K562 (cell line): ENCODE measurements around the gene REEP6. TPM values are rescaled to one million over a fixed set of nuclear protein-coding genes. Genes with fewer than 3 reads are reported as not detected.

Source experiments
- ATAC-seq: fragments of 200-7000 bp; cut with Tn5 transposase; 3 replicates; pipeline ENCODE4 v1.9.1; 2020; ENCODE audit warnings: moderate library complexity
- BruUV-seq: library from RNA; stranded (reverse); fragments of 400-500 nt; replicated peaks from 2 replicates; lab custom pipeline; 2021; lab: Mats Ljungman, UMichigan
- CTCF ChIA-PET: fragments of 300-600 bp; formaldehyde crosslinking; extraction: SDS; loops from one replicate; lab custom pipeline; 2021; ENCODE audit warnings: low intra/inter-chr PET ratio; lab: Yijun Ruan, JAX
- POLR2A ChIA-PET: fragments of 300-600, 350-650 bp; sonication (Branson Sonifier 250); formaldehyde crosslinking; extraction: SDS; loops from one replicate; lab custom pipeline; 2021; ENCODE audit warnings: antibody characterized with exemption, inconsistent platforms; lab: Yijun Ruan, JAX
- DNase-seq, 4 experiments: peaks; one replicate each; pipeline versions ENCODE4 v3.0.0 to v3.0.0-alpha.2; 2011 to 2018; ENCODE audit warnings: low spot score in 3 of 4, mixed read lengths in 3 of 4; ENCODE audit errors: extremely low read depth in 1 of 4
- FAIRE-seq: peaks from 2 replicates; lab custom pipeline; 2011; peaks lifted over from hg19 to GRCh38; lab: Jason Lieb, UNC
- H2AFZ ChIP-seq: 2 replicates; pipeline ENCODE4 v1.6.0; 2011; ENCODE audit warnings: low read depth, low read length, control low read depth, inconsistent platforms
- H3K27ac ChIP-seq: fragments of 200-600 bp; 3 replicates; pipeline ENCODE4 v1.8.0; 2011; ENCODE audit warnings: low read depth, mild to moderate bottlenecking, control low read depth, inconsistent platforms, low read length, moderate library complexity, mixed read lengths; ENCODE audit errors: extremely low read depth
- H3K27me3 ChIP-seq, 2 experiments: fragments of 300-600 bp in 1 of 2; 2 replicates in 1 of 2; 3 replicates in 1 of 2; pipeline versions ENCODE4 v1.6.0 to v1.8.0; 2011; ENCODE audit warnings: inconsistent platforms in 2 of 2, low read length in 2 of 2, mild to moderate bottlenecking in 1 of 2, mixed read lengths in 1 of 2, moderate library complexity in 1 of 2; ENCODE audit not compliant: control insufficient read depth in 2 of 2, insufficient read depth in 2 of 2
- H3K36me3 ChIP-seq: fragments of 300-600 bp; 3 replicates; pipeline ENCODE4 v1.8.0; 2011; ENCODE audit warnings: mild to moderate bottlenecking, low read length, inconsistent platforms; ENCODE audit not compliant: control insufficient read depth, insufficient read depth
- H3K4me1 ChIP-seq, 2 experiments: fragments of 200-600 bp in 1 of 2; replicated peaks in 1 of 2; 2 replicates in 1 of 2; 3 replicates in 1 of 2; pipeline versions ENCODE4 v1.5.1 to v1.8.0; 2011; ENCODE audit warnings: inconsistent platforms in 2 of 2, low read length in 2 of 2, mild to moderate bottlenecking in 1 of 2, mixed read lengths in 1 of 2, moderate library complexity in 1 of 2; ENCODE audit not compliant: control insufficient read depth in 2 of 2, insufficient read depth in 2 of 2
- H3K4me2 ChIP-seq: 2 replicates; pipeline ENCODE4 v1.6.1; 2011; ENCODE audit warnings: low read length, control low read depth, inconsistent platforms, mixed read lengths; ENCODE audit not compliant: insufficient read depth
- H3K4me3 ChIP-seq: fragments of 200-600 bp; sonication (generic), shearing (Covaris generic); 2 replicates; pipeline ENCODE4 v1.5.1; 2016; ENCODE audit warnings: control low read depth, inconsistent platforms
- H3K79me2 ChIP-seq: fragments of 200-600 bp; 3 replicates; pipeline ENCODE4 v1.8.0; 2011; ENCODE audit warnings: low read length, inconsistent platforms; ENCODE audit not compliant: control insufficient read depth, insufficient read depth
- H3K9ac ChIP-seq, 2 experiments: 2 replicates each; pipeline versions ENCODE4 v1.6.0 to v1.6.1; 2011; ENCODE audit warnings: low read depth in 2 of 2, low read length in 2 of 2, control low read depth in 1 of 2, inconsistent platforms in 1 of 2, mild to moderate bottlenecking in 1 of 2, mixed read lengths in 1 of 2; ENCODE audit not compliant: insufficient read depth in 1 of 2
- H3K9me1 ChIP-seq: one replicate; pipeline ENCODE4 v1.6.0; 2011; ENCODE audit warnings: inconsistent platforms, mild to moderate bottlenecking, low read length, moderate library complexity; ENCODE audit not compliant: control insufficient read depth, insufficient read depth
- H3K9me3 ChIP-seq: replicated peaks from 2 replicates; pipeline ENCODE4 v1.5.1; 2011; ENCODE audit warnings: low read depth, low read length, inconsistent platforms; ENCODE audit not compliant: control insufficient read depth, insufficient read depth
- H4K20me1 ChIP-seq: replicated peaks from 2 replicates; pipeline ENCODE4 v1.6.1; 2011; ENCODE audit warnings: low read length, inconsistent platforms, mixed read lengths; ENCODE audit not compliant: control insufficient read depth, insufficient read depth
- CTCF ChIP-seq, 3 experiments: IDR thresholded peaks in 2 of 3; conservative IDR thresholded peaks in 1 of 3; 2 replicates each; pipeline ENCODE4 v1.5.1; 2011 to 2012; ENCODE audit warnings: low read length in 3 of 3, mild to moderate bottlenecking in 3 of 3, control low read depth in 2 of 3, improper control_type of control experiment in 1 of 3, inconsistent platforms in 1 of 3, low read depth in 1 of 3, mixed read lengths in 1 of 3, moderate library complexity in 1 of 3; ENCODE audit not compliant: insufficient read depth in 2 of 3
- ELF1 ChIP-seq: fragments of 200-800 bp; sonication (Bioruptor generic); IDR thresholded peaks from 2 replicates; pipeline ENCODE4 v1.6.1; 2016; ENCODE audit warnings: missing genetic modification characterization, missing compliant biosample characterization
- FOXP1 ChIP-seq: sonication (generic); formaldehyde crosslinking; IDR thresholded peaks from 2 replicates; pipeline ENCODE4 v1.8.0; 2022; ENCODE audit warnings: mild to moderate bottlenecking, missing genetic modification reagents
- HDAC2 ChIP-seq: fragments of 450-650 bp; IDR thresholded peaks from 2 replicates; pipeline ENCODE4 v1.6.1; 2016; ENCODE audit warnings: mild to moderate bottlenecking
- KDM5B ChIP-seq: fragments of 200-600 bp; sonication (generic); IDR thresholded peaks from 2 replicates; pipeline ENCODE4 v1.6.1; 2012; ENCODE audit warnings: low read depth, mild to moderate bottlenecking, moderate library complexity, low read length, control low read depth, inconsistent platforms; ENCODE audit not compliant: insufficient replicate concordance
- MAFK ChIP-seq: IDR thresholded peaks from 2 replicates; pipeline ENCODE4 v1.6.1; 2011; ENCODE audit warnings: low read length, improper control_type of control experiment
- NFIC ChIP-seq: fragments of 450-650 bp; IDR thresholded peaks from 2 replicates; pipeline ENCODE4 v1.6.1; 2017; ENCODE audit warnings: mild to moderate bottlenecking, inconsistent platforms
- NUFIP1 ChIP-seq: fragments of 450-650 bp; IDR thresholded peaks from 2 replicates; pipeline ENCODE4 v1.6.1; 2018; ENCODE audit not compliant: partially characterized antibody
- POLR2A ChIP-seq: fragments of 450-650 bp; conservative IDR thresholded peaks from 2 replicates; pipeline ENCODE4 v1.6.1; 2016
- POLR2G ChIP-seq: fragments of 200-400 bp; formaldehyde crosslinking; IDR thresholded peaks from 2 replicates; pipeline ENCODE4 v1.6.1; 2017; ENCODE audit warnings: low read depth, mild to moderate bottlenecking, antibody characterized with exemption, low read length, moderate library complexity
- POLR3G ChIP-seq: IDR thresholded peaks from 2 replicates; pipeline ENCODE4 v1.6.1; 2011; ENCODE audit not compliant: insufficient read length, insufficient replicate concordance; ENCODE audit errors: extremely low read depth
- RBFOX2 ChIP-seq: fragments of 200-400 bp; formaldehyde crosslinking; IDR thresholded peaks from 2 replicates; pipeline ENCODE4 v1.6.1; 2017; ENCODE audit warnings: low read depth, mild to moderate bottlenecking, low read length, moderate library complexity
- RBM22 ChIP-seq: fragments of 200-400 bp; formaldehyde crosslinking; IDR thresholded peaks from 2 replicates; pipeline ENCODE4 v1.6.1; 2018; ENCODE audit warnings: low read length, low read depth; ENCODE audit not compliant: poor library complexity, severe bottlenecking
- SIRT6 ChIP-seq: IDR thresholded peaks from one replicate; pipeline ENCODE4 v1.6.1; 2012; ENCODE audit warnings: low read depth, mild to moderate bottlenecking, control low read depth, inconsistent platforms, low read length, moderate library complexity
- SMAD2 ChIP-seq: fragments of 150-350 bp; IDR thresholded peaks from 2 replicates; pipeline ENCODE4 v1.6.1; 2014; ENCODE audit warnings: low read depth, mild to moderate bottlenecking, low read length
- SUPT5H ChIP-seq: fragments of 450-650 bp; IDR thresholded peaks from 2 replicates; pipeline ENCODE4 v1.6.1; 2016
- WGBS: fragments of 100-300 bp; shearing (Covaris generic); methylation state at CpG from one replicate; pipeline ENCODE4 v1.1.6; 2016; ENCODE audit warnings: low coverage, mixed read lengths; ENCODE audit not compliant: insufficient coverage; ENCODE audit errors: missing lambda C conversion rate; 5-methylcytosine and 5-hydroxymethylcytosine counted together
- in situ Hi-C: fragments of 300-500 bp; cut with MboI; formaldehyde crosslinking; loops from 4 replicates; pipeline ENCODE4 v1.15.0; 2018; ENCODE audit warnings: inconsistent platforms, mixed read lengths
- intact Hi-C: fragments of 100-400 bp; cut with micrococcal nuclease; formaldehyde crosslinking; loops from 2 replicates; pipeline ENCODE4 v1.14.2; 2022
- polyA plus RNA-seq, 8 experiments: library from polyadenylated mRNA; depleted of rRNA in 4 of 8; stranded (reverse) in 5 of 8; unstranded in 3 of 8; fragments of >200 nt; fragmentation: Nextera tagmentation in 2 of 8; fragmentation: Illumina TruSeq in 1 of 8; extraction: Ambion mirVana in 2 of 8; extraction: Trizol in 1 of 8; gene quantifications; 2 replicates each; pipeline versions ENCODE4 v1.2.1 to v1.2.3, GENCODE V29; 2011 to 2014; ENCODE audit warnings: inconsistent platforms in 1 of 8, missing spikeins in 1 of 8
- total RNA-seq, 7 experiments: library from RNA; depleted of rRNA in 6 of 7; stranded (reverse); fragments of >200 nt in 6 of 7; fragmentation: Illumina TruSeq in 2 of 7; extraction: Trizol in 2 of 7; gene quantifications; 2 replicates each; pipeline versions ENCODE4 v1.2.1 to v1.2.3, GENCODE V29; 2011 to 2021; ENCODE audit warnings: low replicate concordance in 1 of 7
- TF ChIP-seq, protein P1 (sequence below): fragments of 450-650 bp; IDR thresholded peaks from 2 replicates; pipeline ENCODE4 v1.6.1; 2016; ENCODE audit warnings: antibody characterized with exemption

Gene REEP6
- total and polyA plus RNA-seq, 9 of the 15 experiments (the other 6 are each of a cell fraction or from before 2014, with no cell fraction given), result 1.2 to 64.2 (median 12.7) TPM

DNA sequence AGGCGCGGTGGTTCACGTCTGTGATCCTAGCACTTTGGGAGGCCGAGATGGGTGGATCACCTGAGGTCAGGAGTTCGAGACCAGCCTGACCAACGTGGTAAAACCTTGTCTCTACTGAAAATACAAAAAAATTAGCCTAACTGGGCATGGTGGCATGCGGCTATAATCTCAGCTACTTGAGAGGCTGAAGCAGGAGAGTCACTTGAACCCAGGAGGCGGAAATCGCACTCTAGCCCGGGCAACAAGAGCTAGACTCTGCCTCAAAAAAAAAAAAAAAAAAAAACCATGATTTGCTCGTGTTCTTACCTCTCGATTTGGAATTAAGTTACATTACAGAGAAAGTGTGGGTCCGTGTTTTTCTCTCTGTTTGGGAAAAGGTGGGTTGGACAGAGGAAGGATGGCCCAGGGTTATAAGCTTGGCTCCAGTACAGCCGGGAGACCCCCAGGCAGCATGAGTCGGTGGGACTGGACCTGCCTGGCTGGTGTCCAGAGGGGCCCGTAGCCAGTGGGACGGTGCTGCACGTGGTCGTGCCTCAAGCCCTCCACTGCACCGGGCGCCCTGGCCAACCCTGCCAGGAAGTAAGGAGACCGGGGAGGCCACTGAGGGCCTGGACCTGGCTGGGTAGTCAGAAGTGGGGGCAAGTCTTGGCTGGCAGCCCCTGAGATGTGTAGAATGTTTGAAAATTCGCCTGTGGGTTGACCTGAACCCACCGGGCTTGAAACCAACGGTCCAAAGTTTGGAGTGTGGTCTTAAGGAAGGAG, 49.1 kb upstream of the REEP6 start:
- no peaks in the 10 kb centered on the region for H3K9me1 ChIP-seq
- intact Hi-C loops (loop anchor here (10.0 kb wide), 1 partner anchor 167 kb away; the partner anchor contains the start of gene FAM174C), in situ Hi-C loops (no loop called here)
- H4K20me1 ChIP-seq, result peaks cover 28% of the 10 kb centered on the region
- H3K4me3 ChIP-seq, result no peak overlapping the region
- no peak overlapping the region for H2AFZ ChIP-seq
- FAIRE-seq (no peak), ATAC-seq (no peak), DNase-seq (no peak)
- BruUV-seq, result no TSS peak
- CTCF ChIA-PET, result no interaction called here
- H3K36me3 ChIP-seq, result peaks cover 38% of the 10 kb centered on the region
- H3K4me1 ChIP-seq, result peaks cover 40 to 91% of the 10 kb centered on the region in 2 experiments
- TF ChIP-seq SMAD2 (no peak), SIRT6 (peak; percentile 19), RBFOX2 (peak; percentile 66), HDAC2 (no peak), FOXP1 (CRISPR knock-in tag) (no peak), NFIC (peak; percentile 36; the same call in 1 of the 2 replicates), NUFIP1 (no peak), KDM5B (no peak), ELF1 (tag) (no peak), MAFK (no peak), RBM22 (peak; percentile 77), POLR2A (peak; percentile 50; the same call in 1 of the 2 replicates), POLR3G (no peak), SUPT5H (peak; percentile 46; the same call in 1 of the 2 replicates), CTCF (IDR thresholded peaks at IDR 0.05 in 2 of 3, conservative IDR thresholded peaks at IDR 0.05 in 1 of 3; ENCODE audit: insufficient read depth in 2 of 3, low read depth in 1 of 3, low read length in 3 of 3) (no peak), POLR2G (peak; percentile 69)
- TF ChIP-seq, protein P1, sequence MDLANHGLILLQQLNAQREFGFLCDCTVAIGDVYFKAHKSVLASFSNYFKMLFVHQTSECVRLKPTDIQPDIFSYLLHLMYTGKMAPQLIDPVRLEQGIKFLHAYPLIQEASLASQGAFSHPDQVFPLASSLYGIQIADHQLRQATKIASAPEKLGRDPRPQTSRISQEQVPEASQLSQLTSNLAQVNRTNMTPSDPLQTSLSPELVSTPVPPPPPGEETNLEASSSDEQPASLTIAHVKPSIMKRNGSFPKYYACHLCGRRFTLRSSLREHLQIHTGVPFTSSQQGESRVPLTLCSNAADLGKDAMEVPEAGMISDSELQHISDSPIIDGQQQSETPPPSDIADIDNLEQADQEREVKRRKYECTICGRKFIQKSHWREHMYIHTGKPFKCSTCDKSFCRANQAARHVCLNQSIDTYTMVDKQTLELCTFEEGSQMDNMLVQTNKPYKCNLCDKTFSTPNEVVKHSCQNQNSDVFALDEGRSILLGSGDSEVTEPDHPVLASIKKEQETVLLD, result no peak
- peak overlapping the region; percentile 73 for H3K27ac ChIP-seq
- no peaks in the 10 kb centered on the region for H3K9me3 ChIP-seq
- POLR2A ChIA-PET, result interaction anchor here (0.6 to 1.9 kb wide), 5 partner anchors 9 to 124 kb away, joined by 3 to 9 read pairs (median 3); no protein-coding TSS in a partner anchor
- no peaks in the 10 kb centered on the region; a peak in 1 of 5 replicates for H3K27me3 ChIP-seq
- WGBS, result 68% methylated on average over 23 of the region's 25 CpGs
- peak overlapping the region; percentile 48; the same call in 1 of the 2 replicates for H3K4me2 ChIP-seq
- H3K79me2 ChIP-seq, result peaks cover 46% of the 10 kb centered on the region
- peak overlapping the region; percentile 47 to 100 for H3K9ac ChIP-seq
